Activated CD4-positive, alpha-beta memory T cell treated with anti-CD3 and anti-CD28 coated beads for 36 hours (primary cell): Measurements from ENCODE around the gene RING1. TPM values are rescaled to one million over a fixed set of nuclear protein-coding genes. Genes with fewer than 3 reads are reported as not detected.

Source experiments
- CTCF ChIA-PET: fragments of 350-600 bp; sonication (Branson Sonifier 250); formaldehyde crosslinking; loops from one replicate; lab custom pipeline; 2021; ENCODE audit warnings: antibody characterized with exemption, inconsistent platforms; lab: Charles Lee
- POLR2A ChIA-PET: fragments of 350-600 bp; sonication (Branson Sonifier 250); formaldehyde crosslinking; loops from one replicate; lab custom pipeline; 2021; ENCODE audit warnings: antibody characterized with exemption; lab: Charles Lee
- DNase-seq: peaks from one replicate; pipeline ENCODE4 v3.0.0-alpha.2; 2020
- H3K27ac Mint-ChIP-seq: one replicate; pipeline ENCODE4 v1.8.0; 2021; ENCODE audit warnings: mixed read lengths
- H3K27me3 Mint-ChIP-seq: one replicate; pipeline ENCODE4 v1.8.0; 2021; ENCODE audit warnings: mixed read lengths
- H3K36me3 Mint-ChIP-seq: one replicate; pipeline ENCODE4 v1.8.0; 2021; ENCODE audit warnings: mixed read lengths
- H3K4me1 Mint-ChIP-seq: one replicate; pipeline ENCODE4 v1.8.0; 2021; ENCODE audit warnings: low read depth, mixed read lengths
- H3K4me3 Mint-ChIP-seq: one replicate; pipeline ENCODE4 v1.8.0; 2021; ENCODE audit warnings: mild to moderate bottlenecking, mixed read lengths
- H3K9me3 Mint-ChIP-seq: one replicate; pipeline ENCODE4 v1.8.0; 2021; ENCODE audit warnings: mixed read lengths
- intact Hi-C: fragments of 100-400 bp; cut with micrococcal nuclease; formaldehyde crosslinking; loops from one replicate; pipeline ENCODE4 v1.15.1; 2023
- total RNA-seq, 2 experiments: library from RNA; stranded (reverse); gene quantifications; one replicate each; pipeline ENCODE4 v1.2.3, GENCODE V29; 2021

Gene RING1
- total RNA-seq, 2 experiments from 2014 or later, result 25.4 to 28.4 TPM

- CTCF ChIA-PET, result interaction anchor here (0.8 to 3.8 kb wide), 6 partner anchors 43 to 140 kb away, joined by 3 to 16 read pairs (median 4); partner anchors contain the start of genes RGL2, RPS18 and VPS52
- Mint-ChIP-seq H3K27ac (peak within 1 kb of the TSS; percentile 91), H3K4me1 (peaks cover 61% of the 10 kb centered on the region), H3K9me3 (no peaks in the 10 kb centered on the region), H3K36me3 (peaks cover 38% of the 10 kb centered on the region), H3K27me3 (no peaks in the 10 kb centered on the region), H3K4me3 (peak within 1 kb of the TSS; percentile 85)
- POLR2A ChIA-PET, result interaction anchor here (0.6 to 2.0 kb wide), 9 partner anchors 21 to 234 kb away, joined by 3 to 9 read pairs (median 4); partner anchors contain the start of genes B3GALT4, RPS18 and VPS52
- intact Hi-C loops, result loop anchor here (1.0 to 5.0 kb wide), 6 partner anchors 38 to 362 kb away; partner anchors contain the start of genes PSMB8, RPS18 and TAPBP
- DNase-seq, result peak; percentile 96
Observed at GRCh38 chr6:33204415-33205190, 3.7 kb upstream of the RING1 start, which contains the start of gene HSD17B8. Gene HSD17B8 (plus strand): TSS chr6:33204655. CDS start chr6:33204669, 14 bp downstream.

- CTCF ChIA-PET, result interaction anchor here (0.8 to 3.8 kb wide), 6 partner anchors 42 to 140 kb away, joined by 3 to 16 read pairs (median 4); partner anchors contain the start of genes RGL2, RPS18 and VPS52
- no peaks in the 10 kb centered on the region for H3K9me3 Mint-ChIP-seq
- peak; percentile 83 for DNase-seq
- no peaks in the 10 kb centered on the region for H3K27me3 Mint-ChIP-seq
- peaks cover 46% of the 10 kb centered on the region for H3K36me3 Mint-ChIP-seq
- intact Hi-C loops, result loop anchor here (1.0 to 5.0 kb wide), 6 partner anchors 37 to 363 kb away; partner anchors contain the start of genes PSMB8, RPS18 and TAPBP
- POLR2A ChIA-PET, result interaction anchor here (0.6 to 2.0 kb wide), 7 partner anchors 22 to 235 kb away, joined by 3 to 9 read pairs (median 4); partner anchors contain the start of genes RPS18 and VPS52
- peak overlapping the region; percentile 91 for H3K27ac Mint-ChIP-seq
- H3K4me1 Mint-ChIP-seq, result peaks cover 67% of the 10 kb centered on the region
- peak overlapping the region; percentile 85 for H3K4me3 Mint-ChIP-seq
Observed at GRCh38 chr6:33205191-33206026, 2.9 kb upstream of the RING1 start.

GRCh38 chr6:33206027-33206863 is 2.1 kb upstream of the RING1 start:
- Mint-ChIP-seq H3K9me3 (no peaks in the 10 kb centered on the region), H3K4me3 (peak overlapping the region; percentile 85), H3K36me3 (peaks cover 46% of the 10 kb centered on the region), H3K4me1 (peaks cover 67% of the 10 kb centered on the region), H3K27ac (peak overlapping the region; percentile 91), H3K27me3 (no peaks in the 10 kb centered on the region)
- ChIA-PET POLR2A (interaction anchor here (2.0 kb wide), 1 partner anchor 44 kb away, joined by 9 read pairs; no protein-coding TSS in a partner anchor), CTCF (interaction anchor here (1.9 to 3.8 kb wide), 2 partner anchors 42 to 66 kb away, joined by 6 to 16 read pairs; partner anchors contain the start of genes RPS18 and VPS52)
- DNase-seq, result peak; percentile 47
- intact Hi-C loops, result loop anchor here (5.0 kb wide), 1 partner anchor 364 kb away; the partner anchor contains the start of gene PSMB8

GRCh38 chr6:33206864-33207551 is 1.3 kb upstream of the RING1 start:
- no peak for DNase-seq
- Mint-ChIP-seq H3K9me3 (no peaks in the 10 kb centered on the region), H3K36me3 (peaks cover 44% of the 10 kb centered on the region), H3K4me3 (peak overlapping the region; percentile 88), H3K27ac (peak overlapping the region; percentile 91), H3K4me1 (peaks cover 61% of the 10 kb centered on the region), H3K27me3 (no peaks in the 10 kb centered on the region)
- intact Hi-C loops, result loop anchor here (5.0 kb wide), 1 partner anchor 365 kb away; the partner anchor contains the start of gene PSMB8
- POLR2A ChIA-PET, result no interaction called here
- CTCF ChIA-PET, result no interaction called here

GRCh38 chr6:33207552-33208090 is 679 bp upstream of the RING1 start:
- H3K27me3 Mint-ChIP-seq, result peaks cover 2% of the 10 kb centered on the region
- intact Hi-C loops, result loop anchor here (5.0 kb wide), 1 partner anchor 365 kb away; the partner anchor contains the start of gene PSMB8
- peak overlapping the region; percentile 84 for H3K27ac Mint-ChIP-seq
- H3K4me3 Mint-ChIP-seq, result peak overlapping the region; percentile 88
- ChIA-PET CTCF (interaction anchor here (1.3 to 2.9 kb wide), 5 partner anchors 9 to 223 kb away, joined by 4 to 21 read pairs (median 5); partner anchors contain the start of gene RGL2), POLR2A (interaction anchor here (1.3 to 2.0 kb wide), 3 partner anchors 8 to 41 kb away, joined by 5 to 9 read pairs (median 8); no protein-coding TSS in a partner anchor)
- peaks cover 44% of the 10 kb centered on the region for H3K36me3 Mint-ChIP-seq
- H3K9me3 Mint-ChIP-seq, result no peaks in the 10 kb centered on the region
- peak; percentile 30 for DNase-seq
- H3K4me1 Mint-ChIP-seq, result peaks cover 57% of the 10 kb centered on the region

GRCh38 chr6:33209856-33210255 is 1.6 kb downstream of the RING1 start:
- peak overlapping the region; percentile 88 for H3K4me3 Mint-ChIP-seq
- peaks cover 55% of the 10 kb centered on the region for H3K4me1 Mint-ChIP-seq
- ChIA-PET CTCF (interaction anchor here (2.5 to 2.9 kb wide), 2 partner anchors 12 to 39 kb away, joined by 19 to 21 read pairs; no protein-coding TSS in a partner anchor), POLR2A (no interaction called here)
- DNase-seq, result peak; percentile 5
- H3K27ac Mint-ChIP-seq, result no peak overlapping the region
- H3K27me3 Mint-ChIP-seq, result peaks cover 20% of the 10 kb centered on the region
- H3K9me3 Mint-ChIP-seq, result no peaks in the 10 kb centered on the region
- intact Hi-C loops, result loop anchor here (5.0 kb wide), 1 partner anchor 368 kb away; the partner anchor contains the start of gene PSMB8
- peaks cover 30% of the 10 kb centered on the region for H3K36me3 Mint-ChIP-seq

GRCh38 chr6:33211136-33211535 is 2.8 kb downstream of the RING1 start:
- Mint-ChIP-seq H3K4me1 (peaks cover 43% of the 10 kb centered on the region), H3K27me3 (peaks cover 20% of the 10 kb centered on the region), H3K27ac (no peak overlapping the region), H3K4me3 (no peak overlapping the region), H3K36me3 (peaks cover 30% of the 10 kb centered on the region), H3K9me3 (no peaks in the 10 kb centered on the region)
- ChIA-PET POLR2A (no interaction called here), CTCF (no interaction called here)
- intact Hi-C loops, result no loop called here
- peak; percentile 1 for DNase-seq

- ChIA-PET POLR2A (no interaction called here), CTCF (no interaction called here)
Observed at GRCh38 chr6:33211666-33212422, 3.5 kb downstream of the RING1 start.

GRCh38 chr6:33212857-33213165 is 4.5 kb downstream of the RING1 start:
- intact Hi-C loops, result no loop called here
- Mint-ChIP-seq H3K27me3 (peaks cover 21% of the 10 kb centered on the region), H3K9me3 (no peaks in the 10 kb centered on the region), H3K4me1 (peaks cover 34% of the 10 kb centered on the region), H3K27ac (no peak overlapping the region), H3K4me3 (no peak overlapping the region), H3K36me3 (peaks cover 30% of the 10 kb centered on the region)
- no peak for DNase-seq
- POLR2A ChIA-PET, result no interaction called here
- CTCF ChIA-PET, result no interaction called here

More at GRCh38 chr6:33211666-33212422, 3.5 kb downstream of the RING1 start:
- Mint-ChIP-seq H3K4me1 (peaks cover 38% of the 10 kb centered on the region), H3K4me3 (no peak overlapping the region), H3K36me3 (peaks cover 30% of the 10 kb centered on the region), H3K27ac (no peak overlapping the region), H3K27me3 (peaks cover 20% of the 10 kb centered on the region), H3K9me3 (no peaks in the 10 kb centered on the region)
- intact Hi-C loops, result no loop called here
- peak; percentile 10 for DNase-seq
